ENCODE results near the gene ODAM. TPM values are rescaled to one million over a fixed set of nuclear protein-coding genes. Genes with fewer than 3 reads are reported as not detected.

Gene ODAM
- total RNA-seq, 1 donor from 2014 or later, result not detected

DNA sequence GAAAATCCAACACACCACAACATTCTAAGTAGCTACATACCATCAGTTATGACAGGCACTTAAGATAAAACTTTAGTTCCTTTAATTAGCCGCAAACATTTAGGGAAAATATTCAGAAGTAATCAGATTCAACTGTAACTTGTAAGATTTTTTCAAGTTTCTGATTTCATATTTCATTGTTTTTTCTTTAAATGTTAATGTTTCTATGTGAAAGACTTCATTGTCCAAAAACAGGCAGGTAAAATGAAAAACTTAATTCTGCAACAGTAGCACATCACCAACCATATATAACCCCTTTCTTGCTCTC is 11.6 kb upstream of the ODAM start:
- TF ChIP-seq, protein P1, sequence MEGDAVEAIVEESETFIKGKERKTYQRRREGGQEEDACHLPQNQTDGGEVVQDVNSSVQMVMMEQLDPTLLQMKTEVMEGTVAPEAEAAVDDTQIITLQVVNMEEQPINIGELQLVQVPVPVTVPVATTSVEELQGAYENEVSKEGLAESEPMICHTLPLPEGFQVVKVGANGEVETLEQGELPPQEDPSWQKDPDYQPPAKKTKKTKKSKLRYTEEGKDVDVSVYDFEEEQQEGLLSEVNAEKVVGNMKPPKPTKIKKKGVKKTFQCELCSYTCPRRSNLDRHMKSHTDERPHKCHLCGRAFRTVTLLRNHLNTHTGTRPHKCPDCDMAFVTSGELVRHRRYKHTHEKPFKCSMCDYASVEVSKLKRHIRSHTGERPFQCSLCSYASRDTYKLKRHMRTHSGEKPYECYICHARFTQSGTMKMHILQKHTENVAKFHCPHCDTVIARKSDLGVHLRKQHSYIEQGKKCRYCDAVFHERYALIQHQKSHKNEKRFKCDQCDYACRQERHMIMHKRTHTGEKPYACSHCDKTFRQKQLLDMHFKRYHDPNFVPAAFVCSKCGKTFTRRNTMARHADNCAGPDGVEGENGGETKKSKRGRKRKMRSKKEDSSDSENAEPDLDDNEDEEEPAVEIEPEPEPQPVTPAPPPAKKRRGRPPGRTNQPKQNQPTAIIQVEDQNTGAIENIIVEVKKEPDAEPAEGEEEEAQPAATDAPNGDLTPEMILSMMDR (IDR thresholded peaks at IDR 0.05; ENCODE audit: insufficient read depth, low read length, poor library complexity, severe bottlenecking), result no peak
- Histone ChIP-seq H3K27me3 (ENCODE audit: control insufficient read depth, insufficient read depth, low read length) (no peaks in the 10 kb centered on the region), H3K4me3 (ENCODE audit: low read depth, low read length) (no peak overlapping the region), H3K36me3 (ENCODE audit: control insufficient read depth, insufficient read depth, low read length) (no peaks in the 10 kb centered on the region)
- no peak for DNase-seq (ENCODE audit: low read depth)

DNA sequence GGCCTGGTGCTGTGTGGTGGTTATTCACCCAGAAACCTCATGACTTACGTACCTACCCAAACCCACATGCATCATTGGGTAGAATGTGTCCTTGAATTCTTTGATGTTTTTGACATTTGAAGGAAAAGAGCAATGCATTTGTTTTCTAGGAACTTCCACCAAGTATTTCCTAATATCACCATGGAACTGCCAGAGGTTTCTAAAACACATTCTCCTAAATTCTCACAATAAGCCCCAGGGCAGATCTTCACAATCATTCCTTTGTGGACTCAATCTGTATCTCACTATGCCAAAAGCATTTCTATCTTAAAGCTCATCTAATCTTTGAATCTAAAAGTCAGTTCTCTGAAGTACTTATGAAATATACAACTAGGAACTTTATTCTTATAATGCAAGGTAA is 8.3 kb upstream of the ODAM start:
- TF ChIP-seq, protein P1 (IDR thresholded peaks at IDR 0.05; ENCODE audit: insufficient read depth, low read length, poor library complexity, severe bottlenecking), result no peak
- Histone ChIP-seq H3K4me3 (ENCODE audit: low read depth, low read length) (no peak overlapping the region), H3K36me3 (ENCODE audit: control insufficient read depth, insufficient read depth, low read length) (no peaks in the 10 kb centered on the region), H3K27me3 (ENCODE audit: control insufficient read depth, insufficient read depth, low read length) (no peaks in the 10 kb centered on the region)
- DNase-seq (ENCODE audit: low read depth), result no peak

DNA sequence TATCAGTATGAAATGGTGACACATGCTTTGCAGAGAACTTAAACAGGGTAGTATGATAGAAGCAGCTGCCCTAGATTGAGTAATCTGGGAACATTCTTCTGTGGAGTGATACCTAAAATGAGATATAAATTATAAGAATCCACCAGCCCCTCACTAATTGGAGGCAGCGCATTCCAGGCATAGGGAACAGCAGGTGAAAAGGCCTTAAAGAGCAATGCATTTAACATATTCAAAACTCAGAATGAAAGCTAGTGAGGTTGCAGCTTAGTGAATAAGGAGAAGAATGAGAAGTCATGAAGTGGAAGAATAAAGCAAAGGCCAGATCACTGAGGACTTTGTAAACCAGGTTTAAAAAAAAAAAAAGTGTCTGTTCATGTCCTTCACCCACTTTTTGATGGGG is 4.9 kb upstream of the ODAM start:
- Histone ChIP-seq H3K36me3 (ENCODE audit: control insufficient read depth, insufficient read depth, low read length) (no peaks in the 10 kb centered on the region), H3K4me3 (ENCODE audit: low read depth, low read length) (no peak overlapping the region), H3K27me3 (ENCODE audit: control insufficient read depth, insufficient read depth, low read length) (no peaks in the 10 kb centered on the region)
- TF ChIP-seq, protein P1 (IDR thresholded peaks at IDR 0.05; ENCODE audit: insufficient read depth, low read length, poor library complexity, severe bottlenecking), result no peak
- no peak for DNase-seq (ENCODE audit: low read depth)

DNA sequence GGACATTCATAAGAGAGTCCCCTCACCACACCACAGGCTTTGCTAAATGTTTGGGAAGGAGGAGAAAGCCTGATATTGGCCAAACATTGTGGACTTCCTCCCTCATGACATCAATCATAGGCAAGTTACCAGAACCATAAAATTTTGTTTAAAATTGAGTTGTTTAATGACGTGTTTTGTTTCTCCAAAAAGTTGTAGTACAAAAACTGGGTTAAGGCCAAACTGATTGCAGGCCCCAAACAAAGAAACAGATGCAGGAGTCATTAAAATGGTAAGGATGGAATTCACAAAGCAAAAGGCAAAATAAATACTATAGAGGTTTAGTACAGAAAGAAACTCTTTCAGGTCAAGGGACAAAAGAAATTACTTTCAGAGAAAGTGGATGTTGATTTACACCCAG is 3.9 kb upstream of the ODAM start:
- H3K36me3 ChIP-seq (ENCODE audit: control insufficient read depth, insufficient read depth, low read length), result no peaks in the 10 kb centered on the region
- TF ChIP-seq, protein P1 (IDR thresholded peaks at IDR 0.05; ENCODE audit: insufficient read depth, low read length, poor library complexity, severe bottlenecking), result no peak
- H3K27me3 ChIP-seq (ENCODE audit: control insufficient read depth, insufficient read depth, low read length), result no peaks in the 10 kb centered on the region
- no peak for DNase-seq (ENCODE audit: low read depth)
- no peak overlapping the region for H3K4me3 ChIP-seq (ENCODE audit: low read depth, low read length)

DNA sequence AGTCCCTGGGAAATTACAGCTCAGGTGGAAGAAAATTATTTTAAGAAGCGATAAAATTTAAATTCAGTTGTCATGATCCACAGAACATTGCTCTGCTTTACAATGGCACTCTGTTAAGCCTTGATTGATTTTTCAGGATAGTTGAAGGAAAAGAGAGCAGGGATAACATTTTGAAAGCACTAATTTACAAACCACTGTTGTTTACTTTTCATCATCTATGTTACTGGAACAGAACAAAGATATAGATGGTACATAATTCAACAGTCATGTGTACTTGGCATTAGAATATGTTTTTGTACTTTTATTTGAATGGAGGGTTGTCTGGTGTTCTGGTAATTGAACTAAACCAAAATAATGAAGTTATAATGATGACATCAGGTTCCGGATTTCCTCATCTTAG is 2.6 kb upstream of the ODAM start:
- Histone ChIP-seq H3K4me3 (ENCODE audit: low read depth, low read length) (no peak overlapping the region), H3K27me3 (ENCODE audit: control insufficient read depth, insufficient read depth, low read length) (no peaks in the 10 kb centered on the region), H3K36me3 (ENCODE audit: control insufficient read depth, insufficient read depth, low read length) (no peaks in the 10 kb centered on the region)
- DNase-seq (ENCODE audit: low read depth), result no peak
- TF ChIP-seq, protein P1 (IDR thresholded peaks at IDR 0.05; ENCODE audit: insufficient read depth, low read length, poor library complexity, severe bottlenecking), result no peak

DNA sequence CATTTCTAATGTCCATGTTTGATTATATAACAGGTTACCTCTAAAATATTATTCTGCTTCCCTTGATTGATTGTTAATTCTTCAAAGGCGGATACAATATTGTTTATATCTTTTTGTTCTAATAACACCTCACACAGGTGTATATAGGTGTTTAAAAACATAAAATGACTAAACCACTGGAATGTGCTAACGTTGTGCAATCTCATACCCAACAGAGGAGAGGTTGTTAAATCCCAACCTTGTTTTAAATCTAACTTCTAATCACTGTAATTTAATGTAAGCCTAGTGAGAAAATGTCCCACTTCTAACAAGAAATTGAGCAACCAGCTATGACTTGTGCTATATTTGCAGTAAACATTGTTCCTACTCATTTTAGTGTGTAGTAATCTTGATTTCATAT is 1.3 kb downstream of the ODAM start:
- no peak for DNase-seq (ENCODE audit: low read depth)
- H3K27me3 ChIP-seq (ENCODE audit: control insufficient read depth, insufficient read depth, low read length), result no peaks in the 10 kb centered on the region
- no peak overlapping the region for H3K4me3 ChIP-seq (ENCODE audit: low read depth, low read length)
- H3K36me3 ChIP-seq (ENCODE audit: control insufficient read depth, insufficient read depth, low read length), result no peaks in the 10 kb centered on the region
- TF ChIP-seq, protein P1 (IDR thresholded peaks at IDR 0.05; ENCODE audit: insufficient read depth, low read length, poor library complexity, severe bottlenecking), result no peak
